GM21717 (cell line): Measurements from ENCODE around the gene PPP6R2.
"Not testable (repeated sequence)": the region's sequence is repeated elsewhere in the genome, so short reads cannot be mapped to it uniquely, and the experiment has no call there.

Experiments used
- ATAC-seq: cut with Tn5 transposase; IDR thresholded peaks from one replicate; pipeline ENCODE4 v1.9.1; 2021; ENCODE audit warnings: mild to moderate bottlenecking, moderate library complexity; ENCODE audit not compliant: unreplicated experiment

The PPP6R2 gene

DNA sequence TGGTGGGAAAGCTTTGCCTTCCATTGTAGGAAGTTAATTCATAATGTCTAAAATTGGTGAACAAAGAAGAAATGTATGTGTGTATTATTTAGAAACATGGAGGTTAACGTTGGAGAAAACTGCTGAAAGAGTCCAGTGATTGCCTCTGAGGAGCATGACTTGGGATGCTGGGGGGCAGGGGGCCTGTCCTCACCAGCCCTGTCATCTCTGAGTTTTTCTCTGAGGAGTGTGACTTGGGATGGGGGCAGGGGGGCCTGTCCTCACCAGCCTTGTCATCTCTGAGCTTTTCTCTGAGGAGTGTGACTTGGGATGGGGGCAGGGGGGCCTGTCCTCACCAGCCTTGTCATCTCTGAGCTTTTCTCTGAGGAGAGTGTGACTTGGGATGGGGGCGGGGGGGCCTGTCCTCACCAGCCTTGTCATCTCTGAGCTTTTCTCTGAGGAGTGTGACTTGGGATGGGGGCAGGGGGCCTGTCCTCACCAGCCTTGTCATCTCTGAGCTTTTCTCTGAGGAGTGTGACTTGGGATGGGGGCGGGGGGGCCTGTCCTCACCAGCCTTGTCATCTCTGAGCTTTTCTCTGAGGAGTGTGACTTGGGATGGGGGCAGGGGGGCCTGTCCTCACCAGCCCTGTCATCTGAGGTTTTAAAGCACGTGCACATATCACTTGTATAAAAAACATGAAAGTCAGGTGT lies 54.4 kb downstream of the PPP6R2 start:
- not testable (repeated sequence) for ATAC-seq

DNA sequence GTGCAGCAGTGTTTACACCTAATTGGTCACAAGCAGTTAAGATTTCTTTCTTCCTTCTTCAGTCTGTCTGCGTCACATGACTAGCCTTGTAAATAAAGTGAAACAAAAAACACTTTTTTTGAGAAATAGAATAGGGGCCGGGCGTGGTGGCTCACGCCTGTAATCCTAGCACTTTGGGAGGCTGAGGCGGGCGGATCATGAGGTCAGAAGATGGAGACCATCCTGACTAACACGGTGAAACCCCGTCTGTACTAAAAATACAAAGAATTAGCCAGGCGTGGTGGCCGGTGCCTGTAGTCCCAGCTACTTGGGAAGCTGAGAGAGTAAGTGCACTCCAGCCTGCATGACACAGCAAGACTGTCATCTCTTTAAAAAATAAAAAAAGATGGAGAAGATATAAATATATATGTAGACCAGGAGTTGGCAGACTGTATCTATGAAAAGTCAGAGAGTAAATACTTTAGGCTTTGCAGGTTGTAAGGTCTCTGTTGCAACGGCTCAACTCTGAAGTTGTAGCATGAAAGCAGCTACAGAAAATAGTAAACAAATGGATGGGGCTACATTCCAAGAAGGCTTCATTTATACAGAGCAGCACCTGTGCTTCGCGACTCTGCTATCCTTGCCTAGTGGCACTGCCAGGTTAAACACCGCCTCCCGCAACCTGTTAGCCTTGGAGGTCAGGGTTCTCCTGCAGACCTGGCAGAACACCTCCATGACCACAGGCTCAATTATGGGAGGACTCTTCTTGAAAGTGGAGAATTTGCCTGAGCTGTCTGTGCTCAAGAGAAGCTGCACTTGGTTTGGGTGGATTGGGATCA lies 55.9 kb downstream of the PPP6R2 start:
- no peak for ATAC-seq

DNA sequence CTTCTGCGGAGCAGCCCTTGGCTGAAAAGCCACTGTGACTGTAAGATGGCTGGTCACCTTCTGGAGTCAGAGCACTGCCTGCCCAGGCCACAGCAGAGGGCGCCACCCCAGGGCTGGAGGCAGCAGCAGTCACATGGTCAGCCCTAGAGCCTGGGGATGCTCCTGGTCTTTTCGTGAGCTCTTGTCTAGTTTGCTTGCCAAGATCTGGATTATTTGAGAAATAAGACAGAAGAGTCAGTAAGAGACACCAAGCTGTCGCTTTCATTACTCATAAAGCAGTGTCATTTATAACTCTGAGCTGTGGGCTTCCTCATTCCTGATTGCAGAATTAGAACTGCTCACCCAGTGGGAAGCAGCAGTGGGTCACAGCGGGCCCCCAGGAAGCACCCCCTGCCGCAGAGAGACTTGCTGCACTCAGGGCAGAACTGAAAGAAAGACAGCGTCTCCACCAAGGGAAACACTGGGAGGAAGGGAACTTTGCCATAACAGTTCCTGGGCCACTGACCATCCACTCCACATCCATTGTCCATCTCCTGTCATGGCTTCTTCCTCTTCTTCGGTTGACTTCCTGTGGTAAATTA lies 56.7 kb downstream of the PPP6R2 start:
- ATAC-seq, result no peak

DNA sequence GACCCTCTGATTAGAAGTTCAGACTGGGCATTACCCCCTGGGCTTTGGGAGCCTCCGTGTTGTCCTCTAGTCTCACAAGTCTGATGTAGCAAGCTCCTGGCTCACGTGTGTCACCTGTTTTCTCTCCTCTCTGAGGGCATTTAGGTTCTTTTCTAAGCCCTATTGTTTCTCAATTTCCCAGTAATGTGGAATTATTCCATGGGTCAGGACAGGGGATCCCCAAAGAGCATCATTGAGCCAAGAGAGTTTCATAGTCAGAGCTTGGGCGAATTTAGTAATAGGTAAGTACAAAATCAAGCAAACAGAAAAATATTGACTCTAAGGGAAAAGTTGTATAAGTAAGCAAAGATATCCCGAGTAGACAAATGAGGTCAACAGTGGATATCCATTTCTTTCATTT lies 57.3 kb downstream of the PPP6R2 start:
- ATAC-seq, result no peak

DNA sequence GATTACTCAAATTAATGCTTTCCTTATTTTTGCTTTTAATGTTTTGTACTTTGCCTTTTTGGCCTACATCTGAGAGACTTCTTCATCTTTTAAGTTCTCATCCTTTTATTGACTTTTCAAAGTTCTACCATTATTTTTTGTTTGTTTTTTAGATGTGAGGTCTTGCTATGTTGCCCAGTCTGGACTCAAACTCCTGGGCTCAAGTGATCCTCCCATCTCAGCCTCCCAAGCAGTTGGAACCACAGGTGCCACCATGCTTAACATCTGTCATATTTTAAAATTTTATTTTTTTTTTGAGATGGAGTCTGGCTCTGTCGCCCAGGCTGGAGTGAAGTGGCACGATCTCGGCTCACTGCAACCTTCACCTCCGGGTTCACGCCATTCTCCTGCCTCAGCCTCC lies 57.8 kb downstream of the PPP6R2 start:
- no peak for ATAC-seq

DNA sequence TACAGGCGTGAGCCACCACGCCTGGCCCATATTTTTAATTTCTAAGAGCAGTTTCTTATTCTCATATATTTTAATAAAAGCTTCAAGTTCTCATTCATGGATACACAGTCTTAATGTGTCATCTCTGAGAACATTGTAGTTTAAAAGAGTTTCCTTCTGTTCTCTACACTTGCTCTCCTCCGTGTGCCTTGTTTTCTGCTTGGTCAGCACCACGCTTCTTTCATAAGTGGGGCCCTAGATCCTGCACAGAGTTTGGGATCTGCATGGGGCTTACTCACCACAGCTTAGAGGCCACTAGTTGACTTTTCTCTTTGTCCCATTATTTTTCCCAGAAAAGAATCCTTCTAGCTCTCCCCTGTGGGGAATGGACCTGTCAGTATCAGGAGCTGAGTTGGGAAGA lies 58.8 kb downstream of the PPP6R2 start:
- ATAC-seq, result no peak

DNA sequence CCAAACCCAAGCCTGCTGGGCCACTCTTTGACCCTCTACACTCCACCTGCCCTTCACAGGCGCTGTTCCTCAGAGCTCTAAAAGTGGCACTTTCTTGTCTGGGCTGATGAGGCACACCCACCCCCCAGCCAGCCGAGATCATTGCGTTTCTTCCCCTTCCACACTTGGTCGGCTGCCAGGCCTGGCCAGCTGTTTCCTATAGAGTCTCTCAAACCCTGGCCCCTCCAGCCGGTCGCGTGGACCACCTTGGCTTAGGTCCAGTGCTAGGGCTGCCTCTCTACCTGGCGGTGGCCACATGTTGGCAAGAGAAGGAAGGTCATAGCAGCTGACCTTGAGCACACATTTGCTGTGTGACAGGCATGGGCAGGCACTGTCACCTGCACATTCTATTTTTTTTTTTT lies 60.6 kb downstream of the PPP6R2 start:
- no peak for ATAC-seq

DNA sequence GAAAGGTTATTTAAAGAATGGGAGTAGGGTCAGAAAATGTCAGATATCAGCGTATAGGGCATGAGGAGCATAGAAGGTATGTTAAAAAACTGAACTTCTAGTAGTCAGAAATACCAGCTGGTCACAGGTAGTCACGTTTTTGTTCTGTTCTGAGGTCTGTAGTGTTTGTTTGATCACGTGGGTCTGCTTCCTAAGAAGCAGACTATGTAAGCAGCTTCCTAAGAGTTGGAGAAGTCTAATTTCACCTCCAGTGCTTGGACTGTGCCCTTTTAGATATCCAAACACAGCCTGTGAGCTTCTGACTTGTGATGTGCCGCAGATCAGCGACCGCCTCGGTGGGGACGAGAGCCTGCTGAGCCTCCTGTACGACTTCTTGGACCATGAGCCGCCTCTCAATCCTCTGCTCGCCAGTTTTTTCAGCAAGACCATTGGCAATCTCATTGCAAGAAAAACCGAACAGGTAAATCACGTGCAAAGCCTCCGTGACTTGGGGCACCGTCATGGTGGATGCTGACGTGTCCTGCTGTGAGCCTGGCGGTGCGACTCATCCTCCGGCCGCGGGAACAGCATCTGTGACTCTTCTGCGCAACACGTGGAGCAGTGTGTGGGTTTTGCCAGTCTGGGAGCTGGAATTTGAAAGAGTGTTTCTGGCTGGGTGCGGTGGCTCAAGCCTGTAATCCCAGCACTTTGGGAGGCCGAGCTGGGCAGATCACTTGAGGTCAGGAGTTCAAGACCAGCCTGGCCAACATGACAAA lies 63.5 kb downstream of the PPP6R2 start:
- ATAC-seq, result no peak

DNA sequence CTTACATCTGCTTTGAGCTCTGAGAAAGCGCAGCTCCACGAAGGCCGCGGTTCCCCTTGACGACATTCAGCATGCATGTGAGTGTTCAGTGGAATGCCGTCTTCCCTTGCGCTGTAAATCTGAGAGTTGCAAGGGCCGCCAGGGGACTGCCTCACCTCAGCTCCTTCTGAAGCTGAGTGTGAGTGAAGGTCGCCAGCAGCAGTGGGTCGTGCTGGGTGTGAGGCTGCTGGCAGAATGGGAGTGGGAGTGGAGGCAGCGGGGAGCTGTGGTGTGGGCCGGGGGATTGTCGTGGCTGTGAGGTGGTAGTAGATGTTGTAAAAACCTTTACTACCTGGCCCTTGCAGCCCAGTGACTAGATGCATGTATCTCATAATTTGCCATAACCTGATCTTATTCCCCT lies 65.2 kb downstream of the PPP6R2 start:
- no peak for ATAC-seq

DNA sequence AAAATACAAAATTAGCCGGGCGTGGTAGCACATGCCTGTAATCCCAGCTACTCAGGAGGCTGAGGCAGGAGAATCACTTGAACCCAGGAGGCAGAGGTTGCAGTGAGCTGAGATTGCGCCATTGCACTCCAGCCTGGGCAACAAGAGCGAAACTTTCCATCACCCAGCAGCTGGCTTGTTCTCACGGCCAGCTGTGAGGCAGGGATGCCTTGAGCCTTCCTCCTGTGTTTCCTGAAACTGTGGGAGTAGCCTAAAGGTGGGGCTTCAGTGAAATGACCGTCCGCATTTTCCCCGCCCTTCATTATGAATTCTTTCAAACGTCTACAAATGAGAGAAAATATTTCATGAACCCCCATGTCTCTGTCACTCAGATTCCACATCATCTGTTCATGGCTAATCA lies 65.8 kb downstream of the PPP6R2 start:
- not testable (repeated sequence) for ATAC-seq

DNA sequence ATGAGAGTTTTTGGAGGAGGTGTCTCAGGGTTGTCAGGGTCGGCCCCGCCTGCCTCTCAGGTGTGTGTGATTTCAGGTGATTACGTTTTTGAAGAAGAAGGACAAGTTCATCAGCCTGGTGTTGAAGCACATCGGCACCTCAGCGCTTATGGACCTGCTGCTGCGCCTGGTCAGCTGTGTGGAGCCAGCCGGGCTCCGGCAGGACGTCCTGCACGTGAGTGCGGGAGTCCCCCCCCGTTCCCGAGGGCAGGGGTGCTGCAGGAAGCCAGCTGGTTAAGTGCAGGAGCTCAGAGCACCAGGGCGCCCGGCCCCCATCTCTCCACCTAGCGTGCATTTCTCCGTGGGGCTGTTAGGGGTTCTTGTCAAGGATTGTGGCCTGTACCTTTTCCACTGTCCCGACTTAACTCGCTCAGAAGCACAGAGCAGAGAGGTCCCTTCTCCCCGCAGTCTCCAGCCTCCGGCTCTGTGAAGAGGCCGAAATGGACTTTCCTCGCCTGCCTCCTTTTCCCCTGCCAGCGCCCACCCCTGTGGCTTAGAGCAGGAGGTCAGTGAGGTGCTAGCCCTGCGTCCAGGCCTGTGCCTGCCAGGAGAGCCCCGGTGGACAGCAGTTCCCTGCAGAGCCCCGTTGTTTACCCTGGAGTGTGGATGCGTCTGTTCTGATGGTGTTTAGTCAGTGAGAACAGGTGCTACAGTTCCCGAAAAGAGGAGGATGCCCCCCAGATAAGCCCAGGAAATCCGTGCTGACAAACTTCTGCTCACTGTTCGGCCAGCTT lies 71.5 kb downstream of the PPP6R2 start:
- no peak for ATAC-seq

DNA sequence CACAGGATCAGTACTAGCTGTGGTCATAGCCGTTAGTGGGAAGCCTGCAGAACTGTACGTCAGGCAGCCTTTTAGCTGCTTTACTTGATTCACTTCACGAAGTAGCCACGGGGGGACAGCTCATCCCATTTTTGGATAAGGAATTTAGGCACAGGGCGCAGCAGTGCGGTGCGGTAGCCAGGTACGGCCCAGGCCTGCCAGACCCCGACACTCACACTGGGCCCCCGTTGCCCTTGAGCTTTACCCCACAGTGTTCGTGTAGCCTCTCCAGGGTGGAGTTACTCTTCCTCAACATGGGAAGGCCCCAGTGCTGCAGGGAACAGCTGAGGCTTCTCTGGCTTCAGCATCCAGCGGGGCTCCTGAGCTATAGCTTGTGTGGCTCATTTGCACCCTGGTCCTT lies 72.3 kb downstream of the PPP6R2 start:
- no peak for ATAC-seq

DNA sequence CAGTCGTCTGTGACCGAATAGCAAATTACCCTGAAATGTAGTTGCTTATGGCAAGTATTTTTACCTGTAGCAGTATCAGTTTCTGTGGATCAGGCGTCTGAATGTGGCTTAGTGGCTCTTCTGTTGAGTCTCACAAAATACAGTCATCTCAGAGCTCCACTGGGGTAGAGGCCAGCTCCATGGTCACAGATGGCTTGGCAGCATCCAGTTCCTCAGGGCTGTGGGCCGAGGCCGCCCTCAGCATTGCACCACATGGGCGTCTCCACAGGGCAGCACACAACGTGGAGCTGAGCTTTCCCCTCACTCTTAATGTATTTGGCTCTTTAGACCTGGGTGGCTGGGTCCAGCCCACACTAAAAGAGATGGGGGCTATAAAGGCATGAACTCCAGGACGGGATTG lies 73.9 kb downstream of the PPP6R2 start:
- ATAC-seq, result no peak

DNA sequence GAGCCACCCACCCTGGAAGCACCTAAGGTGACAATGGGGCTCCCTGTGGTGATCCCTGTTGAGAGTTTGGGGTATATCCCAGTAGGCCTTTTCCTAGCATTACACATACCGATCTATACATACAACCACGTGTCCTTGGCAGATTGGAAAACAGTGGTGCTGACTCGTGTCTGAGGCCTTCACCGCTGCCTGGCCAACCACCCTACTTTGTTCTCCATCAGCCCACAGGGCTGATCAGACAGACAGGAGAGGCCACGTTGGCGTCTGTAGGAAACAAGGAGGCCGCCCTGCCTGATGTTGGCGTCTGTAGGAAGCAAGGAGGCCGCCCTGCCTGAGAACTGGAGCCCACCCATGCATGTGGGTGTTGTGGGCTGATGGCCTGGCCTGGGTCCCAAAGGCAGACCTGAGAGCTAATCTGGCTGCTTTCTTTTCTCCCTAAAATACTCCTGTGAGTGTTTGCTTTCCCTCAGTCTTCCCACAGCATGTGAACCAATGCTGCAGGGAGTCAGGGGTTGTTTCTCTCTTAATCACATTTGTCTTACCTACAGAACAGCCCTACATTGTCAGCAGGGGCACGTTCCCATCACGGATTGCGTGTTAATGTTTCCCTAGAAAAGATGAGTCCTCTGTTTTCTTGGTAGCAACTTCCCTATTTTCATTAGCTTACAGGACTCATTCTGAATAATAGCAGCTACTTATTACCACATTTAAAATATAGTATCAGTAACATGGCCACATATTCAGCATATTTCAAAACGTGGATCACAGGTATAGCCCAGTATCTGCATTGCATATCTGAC lies 74.5 kb downstream of the PPP6R2 start:
- no peak for ATAC-seq

DNA sequence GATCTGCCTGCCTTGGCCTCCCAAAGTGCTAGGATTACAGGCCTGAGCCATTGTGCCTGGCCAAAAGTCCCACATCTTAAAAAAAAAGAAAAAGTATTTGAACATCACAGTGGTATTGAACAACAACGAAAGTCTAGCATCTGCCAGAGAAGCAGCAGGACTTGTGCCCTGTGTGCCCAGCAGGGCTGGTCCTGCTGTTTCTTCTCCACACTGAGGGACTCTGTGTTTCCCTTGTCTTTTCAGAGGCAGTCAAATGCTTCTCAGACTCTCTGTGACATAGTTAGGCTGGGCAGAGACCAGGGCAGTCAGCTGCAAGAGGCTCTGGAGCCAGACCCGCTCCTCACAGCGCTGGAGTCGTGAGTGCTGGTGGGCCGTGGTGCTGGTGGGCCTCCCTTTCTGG lies 75.5 kb downstream of the PPP6R2 start:
- ATAC-seq, result no peak

DNA sequence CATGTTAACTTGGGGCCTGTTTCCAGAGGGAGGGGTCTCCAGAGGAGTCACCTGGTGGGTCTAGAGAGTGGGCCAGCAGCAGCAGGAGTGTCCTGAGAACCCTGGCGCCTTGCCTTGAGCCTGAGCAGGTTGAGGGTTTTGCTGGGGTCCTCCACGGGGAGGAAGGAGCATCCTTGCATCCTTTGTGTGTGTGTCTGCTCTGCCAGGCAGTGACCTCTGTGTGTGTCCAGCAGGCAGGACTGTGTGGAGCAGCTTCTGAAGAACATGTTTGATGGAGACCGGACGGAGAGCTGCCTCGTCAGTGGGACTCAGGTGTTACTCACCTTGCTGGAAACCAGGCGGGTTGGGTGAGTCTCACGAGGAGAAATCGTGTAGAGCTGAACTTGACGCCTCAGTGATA lies 76.0 kb downstream of the PPP6R2 start:
- no peak for ATAC-seq

DNA sequence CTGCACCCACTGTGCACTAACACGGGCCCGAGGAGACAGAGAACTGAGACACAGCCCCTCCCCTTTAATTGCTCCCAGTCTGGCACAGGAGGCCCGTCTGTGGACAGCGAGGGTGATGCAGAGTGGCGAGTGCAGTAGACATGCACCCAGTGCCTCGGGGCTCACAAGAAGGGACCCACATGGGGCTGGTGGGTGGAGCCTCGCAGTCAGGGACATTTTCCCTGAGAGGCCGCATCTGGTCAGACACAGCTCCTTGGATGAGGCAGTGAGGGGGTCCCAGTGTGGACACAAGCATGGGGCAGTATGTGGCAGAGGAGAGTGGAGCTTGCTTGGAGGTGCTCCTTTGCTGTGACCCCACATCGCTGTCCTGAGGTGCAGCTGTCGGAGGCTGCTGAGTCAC lies 76.9 kb downstream of the PPP6R2 start:
- no peak for ATAC-seq

DNA sequence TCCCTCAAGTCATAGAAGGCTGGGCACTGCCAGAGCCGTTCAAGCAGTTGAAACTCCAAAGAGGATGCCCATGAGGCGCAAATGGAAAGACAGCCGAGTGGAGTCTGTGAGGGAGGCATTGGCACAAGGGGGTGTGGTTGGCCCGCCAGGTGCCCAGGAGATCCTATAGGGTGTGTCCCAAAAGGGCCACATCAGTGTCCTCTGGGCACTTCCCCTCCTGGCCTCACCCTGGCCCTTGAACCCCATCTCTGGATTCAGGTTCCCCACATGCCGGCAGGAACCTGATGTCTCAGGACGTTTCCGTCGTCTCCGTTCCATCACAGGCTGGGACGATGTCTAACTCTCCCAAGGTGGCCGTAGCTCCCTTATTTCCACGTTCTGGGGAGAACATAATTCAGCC lies 77.5 kb downstream of the PPP6R2 start:
- ATAC-seq, result no peak

DNA sequence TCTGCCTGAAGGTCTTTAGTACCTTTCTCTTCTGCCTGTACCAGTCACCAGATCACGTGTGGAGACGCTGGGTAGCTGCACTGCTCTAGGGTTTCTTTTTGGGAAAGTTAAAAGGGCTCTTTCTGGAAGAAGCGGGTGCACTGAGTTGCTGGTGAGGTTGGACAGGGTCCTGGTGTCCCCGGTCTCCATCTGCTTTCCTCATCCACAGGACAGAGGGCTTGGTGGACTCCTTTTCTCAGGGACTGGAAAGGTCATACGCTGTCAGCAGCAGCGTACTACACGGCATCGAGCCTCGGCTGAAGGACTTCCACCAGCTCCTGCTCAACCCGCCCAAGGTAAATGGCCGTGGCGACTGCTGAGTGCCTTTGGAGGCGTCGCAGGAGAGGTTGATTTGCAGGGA lies 78.9 kb downstream of the PPP6R2 start:
- ATAC-seq, result no peak
